DOHH2 (cell line): ENCODE data around the gene LHX3.

Source experiments
- H3F3A ChIP-seq: fragments of 200-600 bp; sonication (generic), shearing (Covaris generic); 2 replicates; pipeline ENCODE4 v1.6.0; 2016; ENCODE audit warnings: antibody characterized with exemption, mild to moderate bottlenecking; ENCODE audit not compliant: control insufficient read depth, insufficient read depth
- H3K27ac ChIP-seq: fragments of 200-600 bp; sonication (generic); 2 replicates; pipeline ENCODE4 v1.5.1; 2014; ENCODE audit warnings: low read depth, mild to moderate bottlenecking, low read length, moderate library complexity
- H3K27me3 ChIP-seq: fragments of 200-600 bp; sonication (generic); 2 replicates; pipeline ENCODE4 v1.6.1; 2014; ENCODE audit warnings: mild to moderate bottlenecking, low read length, mixed read lengths; ENCODE audit not compliant: control insufficient read depth
- H3K36me3 ChIP-seq: fragments of 200-600 bp; sonication (generic); 2 replicates; pipeline ENCODE4 v1.6.1; 2014; ENCODE audit warnings: mild to moderate bottlenecking, low read length, moderate library complexity, mixed read lengths; ENCODE audit not compliant: control insufficient read depth
- H3K4me1 ChIP-seq: fragments of 200-600 bp; sonication (generic); 2 replicates; pipeline ENCODE4 v1.6.1; 2014; ENCODE audit warnings: mild to moderate bottlenecking, low read length, mixed read lengths; ENCODE audit not compliant: control insufficient read depth
- H3K4me2 ChIP-seq: fragments of 200-600 bp; sonication (generic); 2 replicates; pipeline ENCODE4 v1.6.0; 2014; ENCODE audit warnings: mild to moderate bottlenecking, low read length, moderate library complexity
- H3K4me3 ChIP-seq: fragments of 200-600 bp; sonication (generic); 2 replicates; pipeline ENCODE4 v1.5.1; 2014; ENCODE audit warnings: mild to moderate bottlenecking, low read length, mixed read lengths
- H3K79me2 ChIP-seq: fragments of 200-600 bp; sonication (generic); 2 replicates; pipeline ENCODE4 v1.6.1; 2014; ENCODE audit warnings: mild to moderate bottlenecking, low read length, mixed read lengths; ENCODE audit not compliant: control insufficient read depth
- H3K9me2 ChIP-seq: fragments of 200-600 bp; sonication (generic); replicated peaks from 2 replicates; pipeline ENCODE4 v1.6.1; 2014; ENCODE audit warnings: mild to moderate bottlenecking, low read length, mixed read lengths; ENCODE audit not compliant: control insufficient read depth
- H3K9me3 ChIP-seq: fragments of 200-600 bp; sonication (generic); 2 replicates; pipeline ENCODE4 v1.6.1; 2014; ENCODE audit warnings: antibody characterized with exemption, low read length, mixed read lengths; ENCODE audit not compliant: control insufficient read depth, insufficient read depth
- H4K20me1 ChIP-seq: fragments of 200-600 bp; sonication (generic); 2 replicates; pipeline ENCODE4 v1.6.0; 2014; ENCODE audit warnings: low read depth, mild to moderate bottlenecking, antibody characterized with exemption, low read length, moderate library complexity; ENCODE audit not compliant: control insufficient read depth, insufficient read depth
- EZH2phosphoT487 ChIP-seq: fragments of 200-600 bp; sonication (generic); IDR thresholded peaks from 2 replicates; pipeline ENCODE4 v1.6.1; 2017; ENCODE audit warnings: borderline replicate concordance, mild to moderate bottlenecking, antibody characterized with exemption, low read length, moderate library complexity, mixed read lengths
- TF ChIP-seq, protein P1 (sequence below): fragments of 200-600 bp; sonication (generic); IDR thresholded peaks from one replicate; pipeline ENCODE4 v1.5.1; 2014; ENCODE audit warnings: antibody characterized with exemption, mild to moderate bottlenecking, low read depth, low read length; ENCODE audit not compliant: poor library complexity, severe bottlenecking

Gene LHX3

DNA sequence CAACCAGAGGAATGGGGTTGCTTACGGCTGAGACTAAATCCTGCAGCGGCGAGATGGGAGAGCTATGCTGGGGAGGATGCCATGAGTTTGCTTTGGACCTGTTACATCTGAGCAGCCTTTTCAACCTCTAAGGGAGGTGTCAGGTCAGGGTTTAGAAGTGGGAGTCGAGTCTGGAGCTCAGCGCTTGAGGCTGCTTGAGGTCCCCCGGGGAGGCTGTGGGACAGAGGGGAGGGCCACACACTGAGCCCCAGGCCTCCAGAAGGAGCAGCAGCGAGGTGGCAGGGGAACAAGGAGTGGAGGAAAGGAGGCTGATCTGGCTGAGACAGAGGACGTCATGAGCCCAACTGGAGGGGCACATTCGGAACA, 42.6 kb upstream of the LHX3 start:
- Histone ChIP-seq H3K9me2 (no peaks in the 10 kb centered on the region), H3K36me3 (peaks cover 23% of the 10 kb centered on the region), H3K9me3 (no peaks in the 10 kb centered on the region), H3K27me3 (no peaks in the 10 kb centered on the region; the same call in 1 of the 2 replicates), H3K27ac (no peak overlapping the region), H3K4me3 (no peak overlapping the region), H3K79me2 (peaks cover 29% of the 10 kb centered on the region), H4K20me1 (no peaks in the 10 kb centered on the region; the same call in 1 of the 2 replicates), H3F3A (peaks cover 18% of the 10 kb centered on the region), H3K4me1 (peaks cover 29% of the 10 kb centered on the region), H3K4me2 (no peak overlapping the region)
- TF ChIP-seq, protein P1, sequence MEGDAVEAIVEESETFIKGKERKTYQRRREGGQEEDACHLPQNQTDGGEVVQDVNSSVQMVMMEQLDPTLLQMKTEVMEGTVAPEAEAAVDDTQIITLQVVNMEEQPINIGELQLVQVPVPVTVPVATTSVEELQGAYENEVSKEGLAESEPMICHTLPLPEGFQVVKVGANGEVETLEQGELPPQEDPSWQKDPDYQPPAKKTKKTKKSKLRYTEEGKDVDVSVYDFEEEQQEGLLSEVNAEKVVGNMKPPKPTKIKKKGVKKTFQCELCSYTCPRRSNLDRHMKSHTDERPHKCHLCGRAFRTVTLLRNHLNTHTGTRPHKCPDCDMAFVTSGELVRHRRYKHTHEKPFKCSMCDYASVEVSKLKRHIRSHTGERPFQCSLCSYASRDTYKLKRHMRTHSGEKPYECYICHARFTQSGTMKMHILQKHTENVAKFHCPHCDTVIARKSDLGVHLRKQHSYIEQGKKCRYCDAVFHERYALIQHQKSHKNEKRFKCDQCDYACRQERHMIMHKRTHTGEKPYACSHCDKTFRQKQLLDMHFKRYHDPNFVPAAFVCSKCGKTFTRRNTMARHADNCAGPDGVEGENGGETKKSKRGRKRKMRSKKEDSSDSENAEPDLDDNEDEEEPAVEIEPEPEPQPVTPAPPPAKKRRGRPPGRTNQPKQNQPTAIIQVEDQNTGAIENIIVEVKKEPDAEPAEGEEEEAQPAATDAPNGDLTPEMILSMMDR = no peak
- no peak for TF ChIP-seq EZH2phosphoT487

DNA sequence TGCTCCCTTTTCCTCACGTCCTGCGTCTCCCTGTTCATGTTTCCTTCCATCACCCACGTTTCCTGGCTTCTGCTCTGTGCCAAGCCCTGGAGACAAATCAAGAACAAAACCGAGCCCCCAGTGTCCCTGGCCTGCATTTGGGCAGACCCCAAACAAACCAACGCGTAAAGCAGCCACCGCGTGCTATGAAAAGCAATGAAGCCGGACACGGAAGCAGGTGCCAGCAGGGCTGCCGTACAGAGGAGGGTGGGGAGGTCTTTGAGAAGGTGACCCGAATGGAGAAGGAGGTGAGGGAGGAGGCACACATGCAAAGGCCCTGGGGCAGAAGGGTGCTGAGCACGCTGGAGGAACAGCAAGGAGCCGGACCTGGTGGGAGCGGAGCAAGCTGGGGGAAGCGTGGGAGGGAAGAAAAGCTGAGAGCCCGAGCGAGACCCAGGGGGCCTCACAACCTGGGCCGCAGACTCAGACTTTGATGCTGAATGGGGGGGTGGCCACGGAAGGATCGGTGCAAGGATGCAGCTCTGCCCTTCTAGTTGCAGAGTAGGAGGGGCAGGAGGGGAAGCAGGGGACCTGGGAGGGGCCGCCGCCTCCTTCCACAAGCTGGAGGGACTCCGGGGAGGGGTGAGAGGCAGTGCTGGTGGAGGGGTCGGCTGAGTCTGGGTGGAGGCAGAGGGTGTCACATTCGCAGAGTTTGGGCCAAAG, 42.1 kb upstream of the LHX3 start:
- Histone ChIP-seq H3K27ac (no peak overlapping the region), H3K4me3 (no peak overlapping the region), H3K9me2 (no peaks in the 10 kb centered on the region), H3K79me2 (peaks cover 34% of the 10 kb centered on the region), H3K36me3 (peaks cover 28% of the 10 kb centered on the region), H3K9me3 (no peaks in the 10 kb centered on the region), H3K4me1 (peaks cover 34% of the 10 kb centered on the region), H3F3A (peaks cover 18% of the 10 kb centered on the region), H4K20me1 (no peaks in the 10 kb centered on the region; the same call in 1 of the 2 replicates), H3K27me3 (no peaks in the 10 kb centered on the region; the same call in 1 of the 2 replicates), H3K4me2 (no peak overlapping the region)
- TF ChIP-seq, protein P1 = no peak
- TF ChIP-seq EZH2phosphoT487 = no peak

DNA sequence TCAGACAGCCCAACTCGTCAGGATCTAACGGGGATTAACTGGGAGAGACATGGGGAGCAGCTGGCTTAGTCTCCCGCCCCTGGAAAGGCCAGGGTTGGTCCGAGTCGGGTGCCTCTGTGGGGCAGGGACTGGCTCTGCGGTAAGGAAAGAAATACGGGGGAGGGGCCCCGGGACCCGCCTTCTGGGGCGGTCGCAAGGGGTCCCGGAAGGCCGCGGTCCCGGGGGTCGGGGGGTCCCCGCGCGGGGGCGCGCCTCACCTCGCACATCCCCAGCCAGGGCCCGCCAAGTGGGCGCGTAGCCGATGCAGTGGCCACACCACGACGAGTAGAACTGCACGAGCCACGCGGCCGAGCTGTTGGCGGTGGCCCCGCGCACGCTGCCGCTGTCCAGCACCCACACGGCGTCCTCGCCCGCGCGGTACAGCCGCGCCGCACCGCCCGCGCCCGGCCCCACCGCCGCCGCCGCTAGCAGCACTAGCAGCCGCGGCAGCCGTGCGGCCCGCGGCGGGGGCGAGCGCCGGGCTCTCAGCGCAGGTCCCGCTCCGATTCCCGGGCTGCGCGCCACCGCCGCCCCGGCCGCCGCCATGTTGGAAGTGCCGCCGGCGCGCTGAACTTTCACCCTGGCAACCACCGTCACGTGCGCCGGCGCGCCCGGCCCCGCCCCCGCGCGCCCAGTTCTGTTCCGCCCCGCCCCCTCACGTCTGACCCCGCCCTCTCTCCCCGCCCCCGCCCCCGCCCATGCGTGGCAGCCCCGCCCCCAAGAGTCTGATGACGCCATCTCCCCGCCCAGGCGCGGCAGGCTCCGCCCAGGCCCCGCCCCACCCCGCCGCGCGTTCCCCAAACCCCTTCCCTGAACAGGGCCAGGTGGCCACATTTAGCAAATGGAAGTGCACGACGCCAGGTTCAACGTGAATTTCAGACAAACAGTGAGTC, 40.6 kb upstream of the LHX3 start, which contains the start of gene QSOX2:
Gene QSOX2 (minus strand): TSS at position 594 of the 932 bp plus-strand sequence. CDS start 9 bp downstream, at position 585.
- peaks cover 34% of the 10 kb centered on the region for H3F3A ChIP-seq
- H3K27me3 ChIP-seq = no peaks in the 10 kb centered on the region; the same call in 1 of the 2 replicates
- peak within 1 kb of the TSS; percentile 100 for H3K4me2 ChIP-seq
- peaks cover 50% of the 10 kb centered on the region for H3K4me1 ChIP-seq
- H3K9me3 ChIP-seq = no peaks in the 10 kb centered on the region
- H4K20me1 ChIP-seq = no peaks in the 10 kb centered on the region; the same call in 1 of the 2 replicates
- H3K9me2 ChIP-seq = no peaks in the 10 kb centered on the region
- TF ChIP-seq EZH2phosphoT487 = no peak
- H3K79me2 ChIP-seq = peaks cover 50% of the 10 kb centered on the region
- peak within 1 kb of the TSS; percentile 97 for H3K4me3 ChIP-seq
- H3K27ac ChIP-seq = peak within 1 kb of the TSS; percentile 99
- H3K36me3 ChIP-seq = peaks cover 43% of the 10 kb centered on the region

DNA sequence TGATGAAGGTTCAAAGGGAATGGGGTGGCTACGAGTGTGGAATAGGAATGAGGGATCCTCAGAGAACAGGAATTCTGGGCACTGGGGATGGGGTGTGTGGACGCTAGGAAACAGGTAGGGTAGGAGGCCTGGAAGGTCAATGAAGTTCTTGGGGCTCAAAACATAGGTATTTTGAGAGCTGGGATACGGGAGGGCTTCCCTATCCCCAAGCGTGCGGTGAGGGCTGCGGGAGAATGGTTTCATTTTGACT, 40.0 kb upstream of the LHX3 start:
- Histone ChIP-seq H3K4me1 (peaks cover 55% of the 10 kb centered on the region), H3K79me2 (peaks cover 53% of the 10 kb centered on the region), H3K9me2 (no peaks in the 10 kb centered on the region), H3K4me3 (peak overlapping the region; percentile 97), H3K36me3 (peaks cover 45% of the 10 kb centered on the region), H3K4me2 (peak overlapping the region; percentile 100), H3K27ac (peak overlapping the region; percentile 99), H3K27me3 (no peaks in the 10 kb centered on the region; the same call in 1 of the 2 replicates), H4K20me1 (no peaks in the 10 kb centered on the region; the same call in 1 of the 2 replicates), H3F3A (peaks cover 38% of the 10 kb centered on the region), H3K9me3 (no peaks in the 10 kb centered on the region)
- TF ChIP-seq, protein P1 = no peak
- TF ChIP-seq EZH2phosphoT487 = no peak
